SK-N-SH (cell line): ENCODE measurements around the gene PHF21B. TPM values are rescaled to one million over a fixed set of nuclear protein-coding genes. Genes with fewer than 3 reads are reported as not detected.

ENCODE experiments used
- CTCF ChIA-PET: fragments of 300-600, 350-600 bp; formaldehyde crosslinking; extraction: SDS; loops from one replicate; lab custom pipeline; 2021; lab: Yijun Ruan, JAX
- POLR2A ChIA-PET: fragments of 350-600 bp; sonication (Branson Sonifier 250); formaldehyde crosslinking; extraction: SDS; loops from one replicate; lab custom pipeline; 2020; ENCODE audit warnings: antibody characterized with exemption, inconsistent platforms; lab: Yijun Ruan, JAX
- DNase-seq: peaks from one replicate; pipeline ENCODE4 v3.0.0; 2012
- H2AFZ ChIP-seq: fragments of 200-600 bp; sonication (generic); 2 replicates; pipeline ENCODE4 v1.8.1; 2016; ENCODE audit warnings: antibody characterized with exemption, mild to moderate bottlenecking, low read depth
- H3F3A ChIP-seq: fragments of 200-600 bp; sonication (generic); replicated peaks from 2 replicates; pipeline ENCODE3; 2016; ENCODE audit warnings: antibody characterized with exemption, mild to moderate bottlenecking; ENCODE audit not compliant: insufficient read depth
- H3K27ac ChIP-seq, 2 experiments: fragments of 200-500 bp in 1 of 2; fragments of 200-600 bp in 1 of 2; sonication (Bioruptor generic) in 1 of 2; sonication (generic), shearing (Covaris generic) in 1 of 2; 2 replicates each; pipeline versions ENCODE4 v1.5.1 to v1.6.1; 2014 to 2016; ENCODE audit warnings: low read depth in 2 of 2, inconsistent platforms in 1 of 2, low read length in 1 of 2, mild to moderate bottlenecking in 1 of 2, mixed read lengths in 1 of 2
- H3K27me3 ChIP-seq: fragments of 200-600 bp; sonication (generic), shearing (Covaris generic); 2 replicates; pipeline ENCODE4 v1.6.1; 2016; ENCODE audit warnings: mixed run types; ENCODE audit not compliant: insufficient read depth
- H3K36me3 ChIP-seq, 2 experiments: fragments of 200-500 bp in 1 of 2; fragments of 200-600 bp in 1 of 2; sonication (Bioruptor generic) in 1 of 2; sonication (generic) in 1 of 2; replicated peaks in 1 of 2; 2 replicates each; pipeline versions ENCODE3 to v1.5.1; 2014 to 2016; ENCODE audit warnings: low read length in 1 of 2, mild to moderate bottlenecking in 1 of 2; ENCODE audit not compliant: insufficient read depth in 2 of 2, control insufficient read depth in 1 of 2
- H3K4me1 ChIP-seq, 2 experiments: fragments of 200-500 bp in 1 of 2; fragments of 200-600 bp in 1 of 2; sonication (Bioruptor generic) in 1 of 2; sonication (generic), shearing (Covaris generic) in 1 of 2; 2 replicates each; pipeline versions ENCODE4 v1.5.1 to v1.6.1; 2014 to 2016; ENCODE audit warnings: low read depth in 1 of 2, low read length in 1 of 2, mixed run types in 1 of 2; ENCODE audit not compliant: insufficient read depth in 2 of 2, control insufficient read depth in 1 of 2
- H3K4me2 ChIP-seq: fragments of 200-600 bp; sonication (generic), shearing (Covaris generic); 2 replicates; pipeline ENCODE4 v1.6.1; 2017; ENCODE audit warnings: mixed run types
- H3K4me3 ChIP-seq, 2 experiments: fragments of 200-500 bp in 1 of 2; fragments of 200-600 bp in 1 of 2; sonication (Bioruptor generic) in 1 of 2; sonication (generic), shearing (Covaris generic) in 1 of 2; 2 replicates each; pipeline versions ENCODE4 v1.5.1 to v1.8.1; 2014 to 2016; ENCODE audit warnings: low read depth in 2 of 2, inconsistent platforms in 1 of 2, low read length in 1 of 2, mild to moderate bottlenecking in 1 of 2, mixed read lengths in 1 of 2, moderate library complexity in 1 of 2
- H3K79me2 ChIP-seq: fragments of 200-600 bp; sonication (generic); 2 replicates; pipeline ENCODE4 v1.8.1; 2017; ENCODE audit warnings: mild to moderate bottlenecking; ENCODE audit not compliant: insufficient read depth
- H3K9ac ChIP-seq: fragments of 200-600 bp; sonication (generic); 2 replicates; pipeline ENCODE4 v1.6.1; 2017; ENCODE audit warnings: mixed run types
- H3K9me2 ChIP-seq: fragments of 200-600 bp; sonication (generic); 2 replicates; pipeline ENCODE4 v1.6.1; 2017; ENCODE audit warnings: mixed run types
- H3K9me3 ChIP-seq: fragments of 200-600 bp; sonication (generic); 2 replicates; pipeline ENCODE4 v1.6.1; 2017; ENCODE audit warnings: mixed run types, mild to moderate bottlenecking, moderate library complexity
- H4K20me1 ChIP-seq: fragments of 200-600 bp; sonication (generic); 2 replicates; pipeline ENCODE4 v1.6.1; 2017; ENCODE audit warnings: mild to moderate bottlenecking, mixed run types; ENCODE audit not compliant: insufficient read depth
- CHD2 ChIP-seq: fragments of 150-350 bp; IDR thresholded peaks from 2 replicates; pipeline ENCODE4 v1.6.1; 2018; ENCODE audit warnings: low read length; ENCODE audit not compliant: partially characterized antibody
- ELF1 ChIP-seq: IDR thresholded peaks from 2 replicates; pipeline ENCODE4 v1.4.0; 2012
- EZH2phosphoT487 ChIP-seq: fragments of 200-600 bp; sonication (generic); IDR thresholded peaks from 2 replicates; pipeline ENCODE4 v1.6.1; 2017; ENCODE audit warnings: low read depth, mixed run types, mild to moderate bottlenecking, antibody characterized with exemption, moderate library complexity, borderline replicate concordance
- FOXM1 ChIP-seq: IDR thresholded peaks from 2 replicates; pipeline ENCODE4 v1.4.0; 2012; ENCODE audit warnings: low read depth, mild to moderate bottlenecking
- GATA2 ChIP-seq: sonication (generic); formaldehyde crosslinking; IDR thresholded peaks from 2 replicates; pipeline ENCODE4 v1.5.0; 2020; ENCODE audit warnings: mild to moderate bottlenecking, missing genetic modification reagents
- MEF2A ChIP-seq: IDR thresholded peaks from 2 replicates; pipeline ENCODE4 v1.4.0; 2012; ENCODE audit warnings: low read depth, borderline replicate concordance
- NRF1 ChIP-seq: IDR thresholded peaks from 2 replicates; pipeline ENCODE4 v1.6.1; 2012; ENCODE audit warnings: low read depth, mild to moderate bottlenecking, low read length
- RAD21 ChIP-seq: IDR thresholded peaks from 2 replicates; pipeline ENCODE4 v1.6.1; 2012; ENCODE audit warnings: mild to moderate bottlenecking, low read length
- RCOR1 ChIP-seq: fragments of 150-350 bp; IDR thresholded peaks from 2 replicates; pipeline ENCODE4 v1.6.1; 2017; ENCODE audit warnings: antibody characterized with exemption, low read length
- RXRA ChIP-seq: IDR thresholded peaks from 2 replicates; pipeline ENCODE4 v1.4.0; 2012; ENCODE audit warnings: low read depth, mild to moderate bottlenecking, borderline replicate concordance
- SMC3 ChIP-seq: IDR thresholded peaks from 2 replicates; pipeline ENCODE4 v1.6.1; 2012; ENCODE audit warnings: low read depth, low read length, improper control_type of control experiment
- TCF12 ChIP-seq: IDR thresholded peaks from 2 replicates; pipeline ENCODE4 v1.4.0; 2012
- USF2 ChIP-seq: fragments of 150-350 bp; IDR thresholded peaks from 2 replicates; pipeline ENCODE4 v1.6.1; 2017; ENCODE audit warnings: antibody characterized with exemption, low read length, low read depth, borderline replicate concordance
- ZBTB33 ChIP-seq: IDR thresholded peaks from 2 replicates; pipeline ENCODE4 v1.4.0; 2012; ENCODE audit warnings: low read depth, borderline replicate concordance
- WGBS: methylation state at CpG from one replicate; pipeline ENCODE4 v1.1.6; 2017; ENCODE audit warnings: low lambda C conversion rate; 5-methylcytosine and 5-hydroxymethylcytosine counted together
- polyA plus RNA-seq, 3 experiments: library from polyadenylated mRNA; depleted of rRNA; stranded (reverse); fragments of >200 nt; gene quantifications; 2 replicates each; pipeline ENCODE4 v1.2.3, GENCODE V29; 2012

PHF21B gene
- polyA plus RNA-seq, 1 of the 3 experiments (the other 2 are of a cell fraction), result 0.76 TPM

- no peak for TF ChIP-seq MEF2A
Observed at GRCh38 chr22:44846726-44847275, 163.0 kb downstream of the PHF21B start (continued).

GRCh38 chr22:44845796-44846720 is 163.7 kb downstream of the PHF21B start:
- Histone ChIP-seq H3K27ac (no peak overlapping the region), H3K36me3 (no peaks in the 10 kb centered on the region), H3K27me3 (no peaks in the 10 kb centered on the region), H3K4me3 (no peak overlapping the region), H3K9me3 (no peaks in the 10 kb centered on the region), H3K4me2 (no peak overlapping the region), H3K9ac (no peak overlapping the region), H3K4me1 (peaks cover 0 to 19% of the 10 kb centered on the region in 2 experiments; a peak in 1 of 4 replicates), H4K20me1 (no peaks in the 10 kb centered on the region), H2AFZ (no peak overlapping the region), H3K9me2 (no peaks in the 10 kb centered on the region), H3K79me2 (no peaks in the 10 kb centered on the region), H3F3A (no peaks in the 10 kb centered on the region)
- ChIA-PET CTCF (interaction anchor here (0.8 to 2.4 kb wide), 4 partner anchors 18 to 38 kb away, joined by 3 to 6 read pairs (median 4); no protein-coding TSS in a partner anchor), POLR2A (no interaction called here)
- WGBS, result 70% methylated on average over 17 of the region's 25 CpGs
- TF ChIP-seq SMC3, result no peak
- TF ChIP-seq EZH2phosphoT487, result no peak
- no peak for TF ChIP-seq CHD2
- no peak for TF ChIP-seq GATA2 (CRISPR knock-in tag)
- TF ChIP-seq ZBTB33, result no peak
- no peak for TF ChIP-seq ELF1
- no peak for TF ChIP-seq FOXM1
- no peak for TF ChIP-seq MEF2A
- no peak for TF ChIP-seq NRF1
- TF ChIP-seq RAD21, result no peak
- TF ChIP-seq TCF12, result no peak
- no peak for TF ChIP-seq USF2
- no peak for TF ChIP-seq RXRA
- no peak for TF ChIP-seq RCOR1
- no peak for DNase-seq
